ENCODE results near the gene OR5B17. TPM values are rescaled to one million over a fixed set of nuclear protein-coding genes. Genes with fewer than 3 reads are reported as not detected.

The OR5B17 gene
- total and polyA plus RNA-seq, 2 donors (not counting 1 experiment from before 2014, with no cell fraction given) = not detected

GRCh38 chr11:58395581-58395980, 36.7 kb upstream of the OR5B17 start:
- TF ChIP-seq EZH2 (IDR thresholded peaks at IDR 0.05; ENCODE audit: borderline replicate concordance, insufficient read depth, low read depth, low read length, poor library complexity, severe bottlenecking) = no peak
- TF ChIP-seq, protein P1, sequence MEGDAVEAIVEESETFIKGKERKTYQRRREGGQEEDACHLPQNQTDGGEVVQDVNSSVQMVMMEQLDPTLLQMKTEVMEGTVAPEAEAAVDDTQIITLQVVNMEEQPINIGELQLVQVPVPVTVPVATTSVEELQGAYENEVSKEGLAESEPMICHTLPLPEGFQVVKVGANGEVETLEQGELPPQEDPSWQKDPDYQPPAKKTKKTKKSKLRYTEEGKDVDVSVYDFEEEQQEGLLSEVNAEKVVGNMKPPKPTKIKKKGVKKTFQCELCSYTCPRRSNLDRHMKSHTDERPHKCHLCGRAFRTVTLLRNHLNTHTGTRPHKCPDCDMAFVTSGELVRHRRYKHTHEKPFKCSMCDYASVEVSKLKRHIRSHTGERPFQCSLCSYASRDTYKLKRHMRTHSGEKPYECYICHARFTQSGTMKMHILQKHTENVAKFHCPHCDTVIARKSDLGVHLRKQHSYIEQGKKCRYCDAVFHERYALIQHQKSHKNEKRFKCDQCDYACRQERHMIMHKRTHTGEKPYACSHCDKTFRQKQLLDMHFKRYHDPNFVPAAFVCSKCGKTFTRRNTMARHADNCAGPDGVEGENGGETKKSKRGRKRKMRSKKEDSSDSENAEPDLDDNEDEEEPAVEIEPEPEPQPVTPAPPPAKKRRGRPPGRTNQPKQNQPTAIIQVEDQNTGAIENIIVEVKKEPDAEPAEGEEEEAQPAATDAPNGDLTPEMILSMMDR (IDR thresholded peaks at IDR 0.05) = no peak
- H3K27me3 Mint-ChIP-seq = peaks cover 4% of the 10 kb centered on the region
- no peak overlapping the region for H3K4me3 ChIP-seq (ENCODE audit: control extremely low read depth in 1 of 5, extremely low read depth in 1 of 5, insufficient read depth in 1 of 5, low read depth in 2 of 5, low read length in 4 of 5)
- no peak overlapping the region for H3K27ac ChIP-seq (ENCODE audit: low read length in 2 of 2)
- H3K9me3 ChIP-seq (ENCODE audit: control extremely low read depth in 1 of 3, control insufficient read depth in 2 of 3, insufficient read depth in 1 of 3, low read length in 2 of 3) = peaks cover 0 to 6% (median 2%) of the 10 kb centered on the region in 3 donors
- no CpG with 5 or more reads among the region's 2 CpGs for WGBS (ENCODE audit: insufficient coverage)
- H2AFZ ChIP-seq (ENCODE audit: insufficient read depth, low read depth, low read length, poor library complexity, severe bottlenecking) = no peak overlapping the region
- H3K9ac ChIP-seq (ENCODE audit: low read length) = no peak overlapping the region
- H3K4me1 Mint-ChIP-seq = no peaks in the 10 kb centered on the region
- H3K27me3 ChIP-seq (replicated peaks in 1 of 4; ENCODE audit: control extremely low read depth in 1 of 4, control insufficient read depth in 3 of 4, insufficient read depth in 4 of 4, low read length in 3 of 4) = no peaks in the 10 kb centered on the region
- no peak overlapping the region for H3K4me3 Mint-ChIP-seq
- H3K79me2 ChIP-seq (ENCODE audit: control insufficient read depth, insufficient read depth, low read length) = no peaks in the 10 kb centered on the region
- peaks cover 4% of the 10 kb centered on the region for H3K9me3 Mint-ChIP-seq (ENCODE audit: insufficient read depth)
- no peak overlapping the region for H3K4me2 ChIP-seq (replicated peaks; ENCODE audit: low read depth, low read length, poor library complexity, severe bottlenecking)
- DNase-seq (no peak), ATAC-seq (ENCODE audit: low read depth) (no peak)
- intact Hi-C loops (cut with micrococcal nuclease) = no loop called here
- H4K20me1 ChIP-seq (ENCODE audit: control insufficient read depth, insufficient read depth, low read length, poor library complexity, severe bottlenecking) = no peaks in the 10 kb centered on the region
- ChIA-PET POLR2A (no interaction called here), CTCF (no interaction called here)
- H3K27ac Mint-ChIP-seq = no peak overlapping the region
- H3K4me1 ChIP-seq (ENCODE audit: control insufficient read depth in 2 of 2, insufficient read depth in 2 of 2, low read length in 2 of 2) = no peaks in the 10 kb centered on the region
- no peaks in the 10 kb centered on the region for H3K36me3 ChIP-seq (replicated peaks in 1 of 2; ENCODE audit: control extremely low read depth in 1 of 2, control insufficient read depth in 1 of 2, extremely low read depth in 1 of 2, insufficient read depth in 2 of 2, low read length in 1 of 2)

DNA sequence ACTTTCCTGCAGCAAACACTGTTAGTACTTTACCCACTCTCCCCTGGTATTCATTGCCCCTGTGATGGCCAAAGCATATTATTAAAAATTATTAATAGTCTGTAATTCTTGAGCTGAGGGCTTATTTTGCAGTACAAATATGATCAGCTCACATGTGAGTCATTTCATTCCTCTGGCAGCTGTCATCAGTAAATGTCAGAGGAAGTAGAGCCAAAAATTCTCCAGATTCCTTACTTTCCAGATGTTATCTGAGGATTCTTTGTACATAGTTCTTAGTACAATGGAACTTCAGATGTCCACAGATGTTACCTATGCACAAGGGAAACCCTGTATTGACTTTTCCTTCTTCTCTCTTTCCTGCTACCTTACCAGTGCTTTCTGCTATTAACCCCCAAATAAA, 35.3 kb upstream of the OR5B17 start:
- Histone ChIP-seq H2AFZ (ENCODE audit: insufficient read depth, low read depth, low read length, poor library complexity, severe bottlenecking) (no peak overlapping the region), H3K36me3 (replicated peaks in 1 of 2; ENCODE audit: control extremely low read depth in 1 of 2, control insufficient read depth in 1 of 2, extremely low read depth in 1 of 2, insufficient read depth in 2 of 2, low read length in 1 of 2) (no peaks in the 10 kb centered on the region), H3K27me3 (replicated peaks in 1 of 4; ENCODE audit: control extremely low read depth in 1 of 4, control insufficient read depth in 3 of 4, insufficient read depth in 4 of 4, low read length in 3 of 4) (no peaks in the 10 kb centered on the region), H3K79me2 (ENCODE audit: control insufficient read depth, insufficient read depth, low read length) (no peaks in the 10 kb centered on the region), H3K27ac (ENCODE audit: low read length in 2 of 2) (no peak overlapping the region), H3K4me1 (ENCODE audit: control insufficient read depth in 2 of 2, insufficient read depth in 2 of 2, low read length in 2 of 2) (no peaks in the 10 kb centered on the region), H3K4me2 (replicated peaks; ENCODE audit: low read depth, low read length, poor library complexity, severe bottlenecking) (no peak overlapping the region), H4K20me1 (ENCODE audit: control insufficient read depth, insufficient read depth, low read length, poor library complexity, severe bottlenecking) (no peaks in the 10 kb centered on the region), H3K4me3 (ENCODE audit: control extremely low read depth in 1 of 5, extremely low read depth in 1 of 5, insufficient read depth in 1 of 5, low read depth in 2 of 5, low read length in 4 of 5) (no peak overlapping the region), H3K9ac (ENCODE audit: low read length) (no peak overlapping the region), H3K9me3 (ENCODE audit: control extremely low read depth in 1 of 3, control insufficient read depth in 2 of 3, insufficient read depth in 1 of 3, low read length in 2 of 3) (peaks cover 0 to 6% (median 2%) of the 10 kb centered on the region in 3 donors)
- H3K27me3 Mint-ChIP-seq = peaks cover 4% of the 10 kb centered on the region
- TF ChIP-seq EZH2 (IDR thresholded peaks at IDR 0.05; ENCODE audit: borderline replicate concordance, insufficient read depth, low read depth, low read length, poor library complexity, severe bottlenecking) = no peak
- TF ChIP-seq, protein P1 (IDR thresholded peaks at IDR 0.05) = no peak
- no peak overlapping the region for H3K4me3 Mint-ChIP-seq
- CTCF ChIA-PET = no interaction called here
- POLR2A ChIA-PET = no interaction called here
- no peak for DNase-seq
- no peak overlapping the region for H3K27ac Mint-ChIP-seq
- intact Hi-C loops (cut with micrococcal nuclease) = no loop called here
- no peak for ATAC-seq (ENCODE audit: low read depth)
- H3K9me3 Mint-ChIP-seq (ENCODE audit: insufficient read depth) = peaks cover 4% of the 10 kb centered on the region
- H3K4me1 Mint-ChIP-seq = no peaks in the 10 kb centered on the region
